Measurements from ENCODE around the gene HSPA14.
"Not testable (repeated sequence)": the region's sequence is repeated elsewhere in the genome, so short reads cannot be mapped to it uniquely, and the experiment has no call there.

The HSPA14 gene

GRCh38 chr10:14904864-14905263 lies 66.8 kb downstream of the HSPA14 start:
- Histone ChIP-seq H3K4me3 (ENCODE audit: low read depth in 1 of 2, low read length in 2 of 2) (no peak overlapping the region), H3K27me3 (ENCODE audit: control insufficient read depth in 1 of 2, insufficient read depth in 2 of 2, low read length in 2 of 2) (no peaks in the 10 kb centered on the region), H3K9ac (ENCODE audit: low read length) (no peak overlapping the region), H3K36me3 (ENCODE audit: insufficient read depth, low read length) (peaks cover 21% of the 10 kb centered on the region), H3K27ac (ENCODE audit: low read depth, low read length) (no peak overlapping the region), H3K9me3 (ENCODE audit: low read length) (no peaks in the 10 kb centered on the region), H3K4me1 (ENCODE audit: insufficient read depth, low read length) (no peaks in the 10 kb centered on the region)

GRCh38 chr10:14905890-14906289 lies 67.8 kb downstream of the HSPA14 start:
- no peak overlapping the region for H3K27ac ChIP-seq (ENCODE audit: low read depth, low read length)
- no peaks in the 10 kb centered on the region for H3K27me3 ChIP-seq (ENCODE audit: control insufficient read depth in 1 of 2, insufficient read depth in 2 of 2, low read length in 2 of 2)
- no peak overlapping the region for H3K9ac ChIP-seq (ENCODE audit: low read length)
- no peaks in the 10 kb centered on the region for H3K9me3 ChIP-seq (ENCODE audit: low read length)
- no peaks in the 10 kb centered on the region for H3K4me1 ChIP-seq (ENCODE audit: insufficient read depth, low read length)
- peaks cover 30% of the 10 kb centered on the region for H3K36me3 ChIP-seq (ENCODE audit: insufficient read depth, low read length)
- H3K4me3 ChIP-seq (ENCODE audit: low read depth in 1 of 2, low read length in 2 of 2) = no peak overlapping the region

- Histone ChIP-seq H3K27ac (ENCODE audit: low read depth, low read length) (no peak overlapping the region), H3K27me3 (ENCODE audit: control insufficient read depth in 1 of 2, insufficient read depth in 2 of 2, low read length in 2 of 2) (no peaks in the 10 kb centered on the region), H3K9me3 (ENCODE audit: low read length) (no peaks in the 10 kb centered on the region), H3K4me3 (ENCODE audit: low read depth in 1 of 2, low read length in 2 of 2) (no peak overlapping the region), H3K36me3 (ENCODE audit: insufficient read depth, low read length) (peaks cover 34% of the 10 kb centered on the region), H3K9ac (ENCODE audit: low read length) (no peak overlapping the region), H3K4me1 (ENCODE audit: insufficient read depth, low read length) (no peaks in the 10 kb centered on the region)
Measured at GRCh38 chr10:14906765-14907164, 68.7 kb downstream of the HSPA14 start.

GRCh38 chr10:14907591-14907990 lies 69.5 kb downstream of the HSPA14 start:
- H3K9me3 ChIP-seq (ENCODE audit: low read length); H3K27ac ChIP-seq (ENCODE audit: low read depth, low read length); H3K9ac ChIP-seq (ENCODE audit: low read length); H3K27me3 ChIP-seq (ENCODE audit: control insufficient read depth in 1 of 2, insufficient read depth in 2 of 2, low read length in 2 of 2); H3K4me1 ChIP-seq (ENCODE audit: insufficient read depth, low read length); H3K4me3 ChIP-seq (ENCODE audit: low read depth in 1 of 2, low read length in 2 of 2): not testable (repeated sequence)
- peaks cover 34% of the 10 kb centered on the region for H3K36me3 ChIP-seq (ENCODE audit: insufficient read depth, low read length)

- H3K36me3 ChIP-seq (ENCODE audit: insufficient read depth, low read length) = peaks cover 40% of the 10 kb centered on the region
- H3K27me3 ChIP-seq (ENCODE audit: control insufficient read depth in 1 of 2, insufficient read depth in 2 of 2, low read length in 2 of 2) = no peaks in the 10 kb centered on the region
- H3K9ac ChIP-seq (ENCODE audit: low read length) = no peak overlapping the region
- no peaks in the 10 kb centered on the region for H3K9me3 ChIP-seq (ENCODE audit: low read length)
- H3K4me1 ChIP-seq (ENCODE audit: insufficient read depth, low read length) = no peaks in the 10 kb centered on the region
- no peak overlapping the region for H3K27ac ChIP-seq (ENCODE audit: low read depth, low read length)
- H3K4me3 ChIP-seq (ENCODE audit: low read depth in 1 of 2, low read length in 2 of 2) = no peak overlapping the region
Measured at GRCh38 chr10:14909101-14909500, 71.0 kb downstream of the HSPA14 start.

GRCh38 chr10:14910953-14911352 lies 72.8 kb downstream of the HSPA14 start:
- Histone ChIP-seq H3K36me3 (ENCODE audit: insufficient read depth, low read length) (peaks cover 42% of the 10 kb centered on the region), H3K4me3 (ENCODE audit: low read depth in 1 of 2, low read length in 2 of 2) (no peak overlapping the region), H3K9me3 (ENCODE audit: low read length) (no peaks in the 10 kb centered on the region), H3K27ac (ENCODE audit: low read depth, low read length) (no peak overlapping the region), H3K4me1 (ENCODE audit: insufficient read depth, low read length) (no peaks in the 10 kb centered on the region), H3K9ac (ENCODE audit: low read length) (no peak overlapping the region), H3K27me3 (ENCODE audit: control insufficient read depth in 1 of 2, insufficient read depth in 2 of 2, low read length in 2 of 2) (no peaks in the 10 kb centered on the region)

- H3K36me3 ChIP-seq (ENCODE audit: insufficient read depth, low read length) = peaks cover 48% of the 10 kb centered on the region
- no peak overlapping the region for H3K4me3 ChIP-seq (ENCODE audit: low read depth in 1 of 2, low read length in 2 of 2)
- no peaks in the 10 kb centered on the region for H3K4me1 ChIP-seq (ENCODE audit: insufficient read depth, low read length)
- no peak overlapping the region for H3K9ac ChIP-seq (ENCODE audit: low read length)
- H3K27me3 ChIP-seq (ENCODE audit: control insufficient read depth in 1 of 2, insufficient read depth in 2 of 2, low read length in 2 of 2) = no peaks in the 10 kb centered on the region
- H3K27ac ChIP-seq (ENCODE audit: low read depth, low read length) = no peak overlapping the region
- no peaks in the 10 kb centered on the region for H3K9me3 ChIP-seq (ENCODE audit: low read length)
Measured at GRCh38 chr10:14911801-14912200, 73.7 kb downstream of the HSPA14 start.

- Histone ChIP-seq H3K9me3 (ENCODE audit: low read length) (peaks cover 10% of the 10 kb centered on the region), H3K4me3 (ENCODE audit: low read depth in 1 of 2, low read length in 2 of 2) (no peak overlapping the region), H3K36me3 (ENCODE audit: insufficient read depth, low read length) (peaks cover 56% of the 10 kb centered on the region), H3K4me1 (ENCODE audit: insufficient read depth, low read length) (no peaks in the 10 kb centered on the region), H3K9ac (ENCODE audit: low read length) (no peak overlapping the region), H3K27ac (ENCODE audit: low read depth, low read length) (no peak overlapping the region), H3K27me3 (ENCODE audit: control insufficient read depth in 1 of 2, insufficient read depth in 2 of 2, low read length in 2 of 2) (no peaks in the 10 kb centered on the region)
Measured at GRCh38 chr10:14916600-14916999, 78.5 kb downstream of the HSPA14 start.

GRCh38 chr10:14917827-14918226 lies 79.7 kb downstream of the HSPA14 start:
- peaks cover 59% of the 10 kb centered on the region for H3K36me3 ChIP-seq (ENCODE audit: insufficient read depth, low read length)
- H3K4me1 ChIP-seq (ENCODE audit: insufficient read depth, low read length) = no peaks in the 10 kb centered on the region
- no peak overlapping the region for H3K4me3 ChIP-seq (ENCODE audit: low read depth in 1 of 2, low read length in 2 of 2)
- H3K9ac ChIP-seq (ENCODE audit: low read length) = no peak overlapping the region
- H3K9me3 ChIP-seq (ENCODE audit: low read length) = peaks cover 10% of the 10 kb centered on the region
- no peak overlapping the region for H3K27ac ChIP-seq (ENCODE audit: low read depth, low read length)
- no peaks in the 10 kb centered on the region for H3K27me3 ChIP-seq (ENCODE audit: control insufficient read depth in 1 of 2, insufficient read depth in 2 of 2, low read length in 2 of 2)

GRCh38 chr10:14918964-14919363 lies 80.9 kb downstream of the HSPA14 start:
- H3K36me3 ChIP-seq (ENCODE audit: insufficient read depth, low read length) = peaks cover 62% of the 10 kb centered on the region

More at GRCh38 chr10:14918964-14919363, 80.9 kb downstream of the HSPA14 start:
- H3K9ac ChIP-seq (ENCODE audit: low read length) = no peak overlapping the region
- no peak overlapping the region for H3K27ac ChIP-seq (ENCODE audit: low read depth, low read length)
- no peaks in the 10 kb centered on the region for H3K4me1 ChIP-seq (ENCODE audit: insufficient read depth, low read length)
- no peaks in the 10 kb centered on the region for H3K27me3 ChIP-seq (ENCODE audit: control insufficient read depth in 1 of 2, insufficient read depth in 2 of 2, low read length in 2 of 2)
- H3K4me3 ChIP-seq (ENCODE audit: low read depth in 1 of 2, low read length in 2 of 2) = no peak overlapping the region
- H3K9me3 ChIP-seq (ENCODE audit: low read length) = peaks cover 10% of the 10 kb centered on the region

Data from muscle layer of colon (tissue), 2 donors.